GM12878 (cell line): ENCODE measurements around the gene NSL1.

Experiments
- CBX5 ChIP-seq: sonication (generic); IDR thresholded peaks from 2 replicates; pipeline ENCODE4 v1.6.1; 2016; ENCODE audit warnings: low read depth, moderate library complexity, mild to moderate bottlenecking, inconsistent platforms
- CREM ChIP-seq: IDR thresholded peaks from 2 replicates; pipeline ENCODE4 v1.6.1; 2014; ENCODE audit warnings: antibody characterized with exemption, low read depth
- HDAC6 ChIP-seq: fragments of 200-600 bp; sonication (generic); IDR thresholded peaks from one replicate; pipeline ENCODE4 v1.8.0; 2017; ENCODE audit warnings: antibody characterized with exemption; ENCODE audit not compliant: unreplicated experiment
- JUND ChIP-seq: IDR thresholded peaks from 2 replicates; pipeline ENCODE4 v1.6.1; 2012; ENCODE audit warnings: low read depth, mild to moderate bottlenecking, low read length, improper control_type of control experiment, moderate library complexity
- MXI1 ChIP-seq: fragments of 150-350 bp; IDR thresholded peaks from 2 replicates; pipeline ENCODE4 v1.6.1; 2011; ENCODE audit warnings: low read depth, mild to moderate bottlenecking, inconsistent platforms, low read length, improper control_type of control experiment
- NFXL1 ChIP-seq: fragments of 450-650 bp; IDR thresholded peaks from 2 replicates; pipeline ENCODE4 v1.6.1; 2017; ENCODE audit warnings: antibody characterized with exemption, mild to moderate bottlenecking, borderline replicate concordance
- NFYB ChIP-seq: IDR thresholded peaks from 2 replicates; pipeline ENCODE4 v1.6.1; 2011; ENCODE audit warnings: low read depth, mild to moderate bottlenecking, low read length, improper control_type of control experiment, moderate library complexity; ENCODE audit not compliant: insufficient read depth
- POLR2A ChIP-seq: IDR thresholded peaks from 2 replicates; pipeline ENCODE4 v1.6.1; 2011; ENCODE audit warnings: low read depth, mild to moderate bottlenecking, low read length
- POLR2AphosphoS2 ChIP-seq: IDR thresholded peaks from 2 replicates; pipeline ENCODE4 v1.6.1; 2011; ENCODE audit warnings: low read depth, mild to moderate bottlenecking, low read length, improper control_type of control experiment, moderate library complexity
- REST ChIP-seq: IDR thresholded peaks from 2 replicates; pipeline ENCODE4 v1.6.1; 2012; ENCODE audit warnings: mild to moderate bottlenecking, low read depth, low read length
- SMC3 ChIP-seq: IDR thresholded peaks from 2 replicates; pipeline ENCODE4 v1.6.1; 2011; ENCODE audit warnings: low read length, improper control_type of control experiment, borderline replicate concordance
- SPI1 ChIP-seq: IDR thresholded peaks from 2 replicates; pipeline ENCODE4 v1.6.1; 2011; ENCODE audit warnings: low read depth, mild to moderate bottlenecking, low read length, moderate library complexity, borderline replicate concordance; ENCODE audit not compliant: insufficient read depth
- STAT3 ChIP-seq: IDR thresholded peaks from 2 replicates; pipeline ENCODE4 v1.6.1; 2011; ENCODE audit warnings: low read depth, low read length, improper control_type of control experiment

DNA sequence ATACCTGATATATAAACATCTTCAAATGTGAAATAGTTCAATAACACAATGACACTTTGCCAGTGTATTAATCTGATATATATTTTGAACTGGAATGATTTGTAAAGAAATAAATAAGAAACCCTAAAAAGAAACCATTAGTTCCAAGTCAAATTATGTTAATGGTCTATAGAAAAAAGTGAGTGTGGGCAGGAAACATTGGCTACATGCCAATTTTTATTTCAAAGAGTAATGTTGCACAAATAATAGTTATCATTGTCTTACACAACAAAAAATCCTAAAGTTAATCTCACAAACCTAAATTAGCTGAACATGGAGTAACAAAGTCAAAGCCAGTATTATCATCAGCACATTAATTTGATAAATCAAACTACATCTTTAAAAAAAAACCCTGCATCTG is 54.0 kb downstream of the NSL1 start:
- TF ChIP-seq POLR2AphosphoS2 (no peak), SMC3 (no peak), POLR2A (no peak), MXI1 (no peak), SPI1 (no peak), NFXL1 (no peak), STAT3 (no peak), REST (no peak), CREM (no peak), HDAC6 (no peak), NFYB (no peak), CBX5 (no peak), JUND (no peak)
